K562 (cell line): ENCODE measurements around the gene AMFR.

Experiments used
- CEBPB ChIP-seq: fragments of 450-650 bp; IDR thresholded peaks from 2 replicates; pipeline ENCODE4 v1.6.1; 2016; ENCODE audit warnings: missing genetic modification characterization, missing compliant biosample characterization
- EHMT2 ChIP-seq: fragments of 450-650 bp; IDR thresholded peaks from 2 replicates; pipeline ENCODE4 v1.6.1; 2018; ENCODE audit warnings: antibody characterized with exemption
- EZH2 ChIP-seq: IDR thresholded peaks from 2 replicates; pipeline ENCODE4 v1.6.1; 2012; ENCODE audit warnings: low read depth, mild to moderate bottlenecking, inconsistent platforms, low read length, borderline replicate concordance
- MAZ ChIP-seq, 2 experiments: fragments of 450-650 bp in 1 of 2; sonication (generic) in 1 of 2; formaldehyde crosslinking; IDR thresholded peaks in 1 of 2; conservative IDR thresholded peaks in 1 of 2; 2 replicates each; pipeline versions ENCODE4 v1.4.0 to v1.5.0; 2020; ENCODE audit warnings: mild to moderate bottlenecking in 1 of 2, missing genetic modification reagents in 1 of 2
- POLR2AphosphoS2 ChIP-seq: IDR thresholded peaks from 2 replicates; pipeline ENCODE4 v1.6.1; 2012; ENCODE audit warnings: low read length, improper control_type of control experiment
- SMAD4 ChIP-seq: fragments of 250-450 bp; sonication (Bioruptor Pico); conservative IDR thresholded peaks from 2 replicates; pipeline ENCODE4 v1.8.0; 2021; ENCODE audit warnings: inconsistent platforms, mild to moderate bottlenecking, moderate library complexity
- SMARCC2 ChIP-seq: fragments of 450-650 bp; IDR thresholded peaks from 2 replicates; pipeline ENCODE4 v1.6.1; 2017; ENCODE audit warnings: antibody characterized with exemption, moderate library complexity, mild to moderate bottlenecking, low read depth
- SRSF7 ChIP-seq: fragments of 200-400 bp; formaldehyde crosslinking; optimal IDR thresholded peaks from 2 replicates; pipeline ENCODE3; 2017; ENCODE audit warnings: mild to moderate bottlenecking, low read depth, low read length
- TCF7L2 ChIP-seq: fragments of 150-350 bp; IDR thresholded peaks from 2 replicates; pipeline ENCODE4 v1.6.1; 2016; ENCODE audit warnings: low read depth, mild to moderate bottlenecking, low read length, moderate library complexity
- TEAD2 ChIP-seq: fragments of 450-650 bp; IDR thresholded peaks from 2 replicates; pipeline ENCODE4 v1.6.1; 2016; ENCODE audit warnings: missing genetic modification characterization, control low read depth, missing compliant biosample characterization
- U2AF2 ChIP-seq: fragments of 200-400 bp; formaldehyde crosslinking; optimal IDR thresholded peaks from 2 replicates; pipeline ENCODE3; 2017; ENCODE audit warnings: low read depth, mild to moderate bottlenecking, low read length
- ZNF274 ChIP-seq: IDR thresholded peaks from 2 replicates; pipeline ENCODE4 v1.6.1; 2011; ENCODE audit warnings: low read depth, mild to moderate bottlenecking, low read length, moderate library complexity, borderline replicate concordance
- TF ChIP-seq, protein P1 (sequence below), 2 experiments: fragments of 450-650 bp; conservative IDR thresholded peaks; 2 replicates each; pipeline ENCODE4 v1.6.1; 2017; ENCODE audit warnings: mild to moderate bottlenecking in 2 of 2, moderate library complexity in 2 of 2
- TF ChIP-seq, protein P2 (sequence below): fragments of 450-650 bp; IDR thresholded peaks from 2 replicates; pipeline ENCODE4 v1.7.0; 2016; ENCODE audit warnings: borderline replicate concordance

DNA sequence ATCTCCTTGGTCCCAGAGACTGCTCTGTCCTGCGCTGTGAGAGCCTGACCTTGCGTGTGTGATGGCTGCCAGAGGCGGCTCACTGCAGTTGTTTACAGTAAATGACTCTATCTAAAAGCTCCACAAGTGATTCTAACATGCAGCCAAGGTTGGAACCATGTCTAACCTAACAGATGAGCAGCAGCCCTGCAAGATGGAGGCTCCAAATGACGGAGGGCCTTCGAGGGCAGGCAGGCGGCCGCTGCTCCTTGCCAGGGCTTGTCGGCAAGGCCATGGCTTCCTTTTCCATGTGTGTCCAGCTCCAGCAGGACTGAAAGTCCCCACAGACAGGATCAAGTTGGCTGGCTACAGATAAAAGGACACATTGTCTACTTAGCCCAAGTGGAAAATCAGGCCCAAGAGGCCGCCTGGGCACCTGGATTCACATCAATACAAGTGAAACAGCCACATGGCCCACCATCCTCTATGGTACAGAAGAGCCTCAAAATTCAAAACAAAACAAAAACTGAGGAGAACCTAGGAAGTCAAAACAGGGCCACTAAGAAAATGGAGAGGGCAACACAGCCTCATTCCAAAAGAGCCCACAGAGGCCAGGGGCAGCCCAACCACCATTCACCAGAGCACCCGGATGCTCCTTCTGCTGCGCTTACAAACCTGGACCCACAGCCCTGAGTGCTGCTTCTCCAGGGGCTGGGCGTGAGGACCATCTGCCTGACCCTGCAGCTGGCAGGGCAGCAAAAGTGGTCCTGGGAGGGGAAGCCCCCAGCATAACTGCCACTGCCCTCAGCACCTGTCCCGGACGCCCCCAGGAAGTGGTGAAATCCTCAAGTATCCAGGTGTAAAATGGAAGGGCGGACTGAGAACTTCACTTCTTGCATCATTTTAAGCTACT is 65.0 kb downstream of the AMFR start:
- TF ChIP-seq EHMT2 (no peak), SRSF7 (no peak), EZH2 (no peak), CEBPB (no peak), MAZ (CRISPR knock-in tag; conservative IDR thresholded peaks at IDR 0.05 in 1 of 2, IDR thresholded peaks at IDR 0.05 in 1 of 2) (no peak), SMARCC2 (no peak), TCF7L2 (no peak), POLR2AphosphoS2 (no peak), U2AF2 (no peak), ZNF274 (no peak), SMAD4 (CRISPR knock-in tag) (no peak), TEAD2 (no peak)
- TF ChIP-seq, protein P1, sequence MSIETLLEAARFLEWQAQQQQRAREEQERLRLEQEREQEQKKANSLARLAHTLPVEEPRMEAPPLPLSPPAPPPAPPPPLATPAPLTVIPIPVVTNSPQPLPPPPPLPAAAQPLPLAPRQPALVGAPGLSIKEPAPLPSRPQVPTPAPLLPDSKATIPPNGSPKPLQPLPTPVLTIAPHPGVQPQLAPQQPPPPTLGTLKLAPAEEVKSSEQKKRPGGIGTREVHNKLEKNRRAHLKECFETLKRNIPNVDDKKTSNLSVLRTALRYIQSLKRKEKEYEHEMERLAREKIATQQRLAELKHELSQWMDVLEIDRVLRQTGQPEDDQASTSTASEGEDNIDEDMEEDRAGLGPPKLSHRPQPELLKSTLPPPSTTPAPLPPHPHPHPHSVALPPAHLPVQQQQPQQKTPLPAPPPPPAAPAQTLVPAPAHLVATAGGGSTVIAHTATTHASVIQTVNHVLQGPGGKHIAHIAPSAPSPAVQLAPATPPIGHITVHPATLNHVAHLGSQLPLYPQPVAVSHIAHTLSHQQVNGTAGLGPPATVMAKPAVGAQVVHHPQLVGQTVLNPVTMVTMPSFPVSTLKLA (conservative IDR thresholded peaks at IDR 0.05), result no peak
- TF ChIP-seq, protein P2, sequence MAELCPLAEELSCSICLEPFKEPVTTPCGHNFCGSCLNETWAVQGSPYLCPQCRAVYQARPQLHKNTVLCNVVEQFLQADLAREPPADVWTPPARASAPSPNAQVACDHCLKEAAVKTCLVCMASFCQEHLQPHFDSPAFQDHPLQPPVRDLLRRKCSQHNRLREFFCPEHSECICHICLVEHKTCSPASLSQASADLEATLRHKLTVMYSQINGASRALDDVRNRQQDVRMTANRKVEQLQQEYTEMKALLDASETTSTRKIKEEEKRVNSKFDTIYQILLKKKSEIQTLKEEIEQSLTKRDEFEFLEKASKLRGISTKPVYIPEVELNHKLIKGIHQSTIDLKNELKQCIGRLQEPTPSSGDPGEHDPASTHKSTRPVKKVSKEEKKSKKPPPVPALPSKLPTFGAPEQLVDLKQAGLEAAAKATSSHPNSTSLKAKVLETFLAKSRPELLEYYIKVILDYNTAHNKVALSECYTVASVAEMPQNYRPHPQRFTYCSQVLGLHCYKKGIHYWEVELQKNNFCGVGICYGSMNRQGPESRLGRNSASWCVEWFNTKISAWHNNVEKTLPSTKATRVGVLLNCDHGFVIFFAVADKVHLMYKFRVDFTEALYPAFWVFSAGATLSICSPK, result no peak
